HuH-7.5 (cell line): ENCODE data around the gene EEF1AKMT2.
A peak's percentile ranks its signal among the peaks of the same experiment; 100 is the strongest.

Source experiments
- DNase-seq: peaks from one replicate; pipeline ENCODE4 v3.0.0; 2011; ENCODE audit warnings: low spot score

EEF1AKMT2 gene

GRCh38 chr10:124721330-124722045, 70.2 kb downstream of the EEF1AKMT2 start:
- DNase-seq, result no peak

DNA sequence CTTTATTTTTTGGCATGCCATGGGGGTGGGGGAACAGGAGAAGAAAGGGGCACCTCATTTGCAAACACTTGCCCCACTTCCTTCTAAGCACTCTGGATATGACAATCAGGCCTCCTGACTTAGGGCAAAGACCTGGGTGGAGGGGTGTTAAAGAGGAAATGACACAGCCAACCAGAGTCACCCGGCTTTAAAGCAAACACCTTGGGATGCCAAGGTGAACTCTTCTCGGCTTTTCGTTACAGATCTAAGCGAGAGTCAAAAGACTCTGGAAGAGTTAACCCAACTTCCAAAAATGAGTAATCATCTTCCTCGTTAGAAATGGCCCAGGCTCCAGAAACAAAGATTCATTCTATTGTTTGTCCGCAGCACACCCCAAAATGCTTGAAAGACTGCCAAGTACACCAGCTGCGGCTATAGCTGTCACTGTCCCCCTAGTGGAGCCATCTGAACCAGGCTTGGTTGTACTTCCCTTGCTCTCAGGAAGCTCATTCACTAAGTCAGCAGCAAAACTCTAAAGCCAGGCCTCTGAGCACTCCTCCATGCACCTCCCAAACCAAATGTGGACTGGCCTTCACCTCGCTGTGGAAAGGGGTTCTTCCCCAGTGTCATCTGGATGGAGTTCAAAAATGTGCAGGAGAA, 72.4 kb downstream of the EEF1AKMT2 start:
- no peak for DNase-seq

GRCh38 chr10:124717911-124718741, 73.6 kb downstream of the EEF1AKMT2 start:
- DNase-seq, result no peak

DNA sequence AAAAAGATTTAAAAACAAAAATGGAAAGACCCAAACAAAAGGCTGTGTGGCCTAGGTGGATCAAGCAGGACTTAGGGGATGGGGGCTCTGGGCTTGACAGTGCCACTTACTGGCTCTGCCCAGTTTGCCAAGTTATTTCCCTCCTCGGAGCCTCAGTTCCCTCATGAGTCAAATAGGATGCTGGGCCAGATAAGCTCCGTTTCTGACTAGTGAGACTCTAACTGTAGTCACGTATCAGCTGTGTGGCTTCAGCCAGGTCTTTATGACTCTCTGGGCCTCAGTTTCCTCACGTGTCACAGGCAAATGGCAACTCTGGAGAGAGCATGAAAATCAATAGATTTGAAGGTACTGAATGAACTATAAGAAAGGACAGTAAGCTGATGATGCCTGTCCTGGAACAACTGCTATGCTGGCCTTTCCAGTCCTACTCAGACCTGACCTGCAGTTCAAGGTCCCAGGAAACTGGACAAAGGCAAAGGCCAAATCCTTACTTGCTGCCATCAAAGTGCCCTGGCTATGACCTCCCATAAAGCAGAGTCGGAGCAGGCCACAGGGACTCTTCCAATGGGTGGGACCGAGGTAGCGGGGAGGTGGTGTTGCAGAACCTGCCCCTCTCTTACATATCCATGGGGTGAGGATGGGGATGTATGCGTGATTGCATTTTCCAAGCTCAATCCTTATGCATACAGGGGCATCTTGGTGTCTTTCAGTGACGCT, 74.5 kb downstream of the EEF1AKMT2 start:
- DNase-seq, result no peak

GRCh38 chr10:124716369-124716768, 75.3 kb downstream of the EEF1AKMT2 start:
- DNase-seq, result no peak

DNA sequence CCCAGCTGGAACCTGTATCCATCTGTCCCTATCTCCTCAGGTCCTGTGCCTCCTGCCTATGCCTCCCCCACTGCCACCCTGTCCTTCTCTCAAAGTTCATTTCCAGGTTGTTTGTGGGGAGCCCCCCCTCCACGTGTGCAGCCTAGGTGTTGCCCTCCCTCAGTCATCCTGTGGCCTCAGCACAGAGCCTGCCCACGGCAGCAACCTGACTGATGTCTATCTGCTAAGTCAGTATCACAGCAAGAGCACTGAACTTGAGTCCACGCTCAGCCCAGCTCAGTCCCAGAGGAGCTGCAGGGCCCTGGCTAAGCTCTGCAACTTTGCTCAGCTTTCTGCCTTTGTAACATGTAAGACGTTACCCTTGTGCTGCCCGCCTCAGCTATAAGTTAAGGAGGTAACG, 76.2 kb downstream of the EEF1AKMT2 start:
- DNase-seq, result no peak

- DNase-seq, result no peak
These were observed 77.9 kb downstream of the EEF1AKMT2 start for GRCh38 chr10:124713679-124714255.

DNA sequence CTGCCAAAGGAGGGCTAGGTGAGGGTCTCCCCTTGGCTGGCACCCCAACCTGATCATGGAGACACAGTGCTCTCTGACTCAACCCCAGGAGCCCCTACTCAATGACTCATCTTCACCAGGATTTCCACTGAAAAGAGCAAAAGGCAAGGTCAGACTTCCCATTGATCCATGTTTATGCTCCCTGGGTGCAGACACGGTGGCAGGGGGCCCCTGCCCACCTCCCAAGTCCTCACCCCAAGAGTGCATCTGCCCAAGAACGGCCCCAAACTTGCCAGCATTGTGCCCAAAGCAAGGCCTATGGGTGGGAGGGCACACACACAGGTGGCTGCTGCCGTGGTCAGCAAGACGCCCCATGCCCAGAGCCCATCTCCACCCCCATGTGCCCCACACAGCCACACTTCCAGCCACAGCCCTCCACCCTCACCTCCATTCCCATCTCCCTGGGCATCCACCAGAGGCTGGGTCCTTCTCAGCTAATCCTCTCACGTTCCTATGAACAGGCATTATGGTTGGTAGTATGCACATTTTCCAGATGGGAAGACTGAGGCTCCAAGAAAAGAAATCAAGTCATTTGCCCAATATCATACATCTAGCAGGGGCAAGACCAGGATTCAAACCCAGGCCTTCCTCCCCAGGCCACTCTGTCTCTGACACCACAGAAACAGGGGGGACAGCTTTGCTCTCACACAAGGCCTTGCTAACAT, 78.8 kb downstream of the EEF1AKMT2 start:
- no peak for DNase-seq

- DNase-seq, result no peak
These were observed 80.5 kb downstream of the EEF1AKMT2 start for GRCh38 chr10:124711145-124711544.

- DNase-seq, result no peak
These were observed 81.3 kb downstream of the EEF1AKMT2 start for GRCh38 chr10:124710266-124710881.

GRCh38 chr10:124709861-124710260, 81.8 kb downstream of the EEF1AKMT2 start:
- DNase-seq, result no peak

DNA sequence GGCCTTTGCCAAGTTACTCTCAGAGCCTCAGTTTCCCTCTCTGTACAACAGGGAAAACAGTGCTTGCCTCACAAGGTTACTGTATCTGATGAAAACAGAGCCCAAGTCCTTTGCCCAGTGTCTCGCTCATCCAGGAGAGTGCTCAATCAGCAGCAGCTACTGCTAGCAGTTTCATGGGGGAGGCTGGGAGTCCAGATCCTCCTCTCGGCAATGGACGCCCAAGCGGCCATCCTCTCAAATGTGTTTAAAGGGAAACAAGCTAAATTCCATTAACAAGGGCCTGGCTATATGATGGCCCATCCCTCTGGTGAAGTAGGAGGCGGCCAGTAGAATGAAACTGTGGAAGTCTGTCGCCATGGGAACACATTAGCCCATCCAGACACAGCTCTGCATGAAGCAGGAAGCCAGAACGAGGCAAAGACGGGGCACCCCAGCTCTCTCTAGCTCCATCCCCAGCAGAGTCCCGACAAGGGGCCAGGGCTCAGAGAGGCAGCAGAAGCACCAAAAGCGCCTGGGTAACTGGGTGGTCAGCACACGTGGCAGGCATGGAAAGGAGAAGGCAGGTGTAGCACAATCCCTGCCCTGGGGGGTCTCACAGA, 82.7 kb downstream of the EEF1AKMT2 start:
- no peak for DNase-seq

DNA sequence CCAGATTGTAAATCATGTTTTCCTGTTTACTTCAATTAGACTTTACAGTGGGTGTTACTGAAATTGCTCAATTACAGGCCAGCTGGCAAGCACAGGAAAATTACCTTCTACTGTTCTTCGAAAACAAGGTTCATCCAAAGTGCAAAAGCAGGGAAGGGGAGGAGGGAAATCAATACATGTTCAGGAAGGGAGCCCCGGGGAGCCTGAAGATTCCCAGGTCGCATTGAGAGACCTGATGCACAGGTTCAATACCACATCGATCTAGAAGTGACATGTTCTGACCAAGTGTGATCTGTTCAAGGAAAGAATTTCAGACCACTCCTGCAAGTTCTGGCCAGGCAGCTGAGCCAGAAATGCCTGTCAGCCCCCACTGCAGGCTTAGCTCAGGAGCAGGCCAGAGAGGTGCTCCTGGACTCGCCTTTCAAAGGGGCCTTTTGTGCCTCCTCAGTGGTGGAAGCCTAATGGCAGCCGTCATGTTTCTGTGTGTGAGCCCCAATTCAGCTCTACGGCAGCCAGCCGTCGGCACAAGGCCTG, 83.4 kb downstream of the EEF1AKMT2 start:
- DNase-seq, result peak; percentile 70
